ENCODE data around the gene NFATC2.

- TF ChIP-seq CTCF (IDR thresholded peaks at IDR 0.05), result no peak
- TF ChIP-seq POLR2A (IDR thresholded peaks at IDR 0.05), result no peak
Observed at GRCh38 chr20:51542033-51542570, 417 bp downstream of the NFATC2 start.

Measured in uterus (tissue), 2 donors.